NCI-H1092 (cell line): Measurements from ENCODE around the gene PCDHGA11.
"Not testable (repeated sequence)": the region's sequence is repeated elsewhere in the genome, so short reads cannot be mapped to it uniquely, and the experiment has no call there.

Source experiments
- DNase-seq: peaks from one replicate; lab custom pipeline; 2025; lab: John Stamatoyannopoulos, UW

Gene PCDHGA11

DNA sequence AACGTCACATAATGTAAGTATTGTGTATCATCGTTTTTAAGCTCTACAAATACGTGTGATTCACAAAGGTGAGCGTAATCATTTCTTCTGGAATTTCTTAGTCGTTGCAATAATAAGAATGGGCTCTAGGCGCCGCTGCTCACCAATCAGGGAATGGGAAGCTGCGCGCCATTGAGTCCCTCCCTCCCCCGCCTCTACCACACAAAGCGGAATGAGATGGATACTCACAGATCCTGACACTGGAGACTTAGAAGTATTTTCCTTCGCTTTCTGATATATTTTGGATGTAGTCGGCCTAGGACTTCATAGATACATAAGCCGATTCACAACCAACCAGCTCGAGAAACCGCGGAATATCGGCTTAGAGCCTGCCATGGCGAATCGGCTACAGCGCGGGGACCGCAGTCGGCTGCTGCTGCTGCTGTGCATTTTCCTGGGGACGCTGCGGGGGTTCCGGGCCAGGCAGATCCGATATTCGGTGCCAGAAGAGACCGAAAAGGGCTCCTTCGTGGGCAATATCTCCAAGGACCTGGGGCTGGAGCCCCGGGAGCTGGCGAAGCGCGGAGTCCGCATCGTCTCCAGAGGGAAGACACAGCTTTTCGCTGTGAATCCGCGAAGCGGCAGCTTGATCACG, at the start of gene PCDHGA11:
PCDHGA11 (plus strand) TSS at position 197 of the 634 bp plus-strand sequence; CDS start at position 374, 177 bp downstream.
- DNase-seq, result no peak

DNA sequence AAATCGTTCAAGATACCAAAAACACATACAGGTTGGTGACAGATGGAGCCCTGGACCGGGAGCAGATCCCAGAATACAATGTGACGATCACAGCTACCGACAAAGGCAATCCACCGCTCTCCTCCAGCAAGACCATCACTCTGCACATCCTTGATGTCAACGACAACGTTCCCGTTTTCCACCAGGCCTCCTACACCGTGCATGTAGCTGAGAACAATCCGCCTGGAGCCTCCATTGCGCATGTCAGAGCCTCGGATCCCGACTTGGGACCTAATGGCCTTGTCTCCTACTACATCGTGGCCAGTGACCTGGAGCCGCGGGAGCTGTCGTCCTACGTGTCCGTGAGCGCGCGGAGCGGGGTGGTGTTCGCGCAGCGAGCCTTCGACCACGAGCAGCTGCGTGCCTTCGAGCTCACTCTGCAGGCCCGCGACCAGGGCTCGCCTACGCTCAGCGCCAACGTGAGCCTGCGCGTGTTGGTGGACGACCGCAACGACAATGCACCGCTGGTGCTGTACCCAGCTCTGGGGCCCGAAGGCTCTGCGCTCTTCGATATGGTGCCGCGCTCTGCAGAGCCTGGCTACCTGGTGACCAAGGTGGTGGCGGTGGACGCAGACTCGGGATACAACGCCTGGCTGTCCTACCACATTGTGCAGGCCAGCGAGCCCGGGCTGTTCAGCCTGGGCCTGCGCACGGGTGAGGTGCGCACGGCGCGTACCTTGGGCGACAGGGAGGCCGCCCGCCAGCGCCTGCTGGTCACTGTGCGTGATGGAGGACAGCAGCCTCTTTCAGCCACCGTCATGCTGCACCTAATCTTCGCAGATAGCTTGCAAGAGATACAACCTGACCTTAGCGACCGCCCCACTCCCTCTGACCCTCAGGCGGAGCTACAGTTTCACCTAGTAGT, 49.0 kb upstream of the PCDHGA11 start:
- no peak for DNase-seq

DNA sequence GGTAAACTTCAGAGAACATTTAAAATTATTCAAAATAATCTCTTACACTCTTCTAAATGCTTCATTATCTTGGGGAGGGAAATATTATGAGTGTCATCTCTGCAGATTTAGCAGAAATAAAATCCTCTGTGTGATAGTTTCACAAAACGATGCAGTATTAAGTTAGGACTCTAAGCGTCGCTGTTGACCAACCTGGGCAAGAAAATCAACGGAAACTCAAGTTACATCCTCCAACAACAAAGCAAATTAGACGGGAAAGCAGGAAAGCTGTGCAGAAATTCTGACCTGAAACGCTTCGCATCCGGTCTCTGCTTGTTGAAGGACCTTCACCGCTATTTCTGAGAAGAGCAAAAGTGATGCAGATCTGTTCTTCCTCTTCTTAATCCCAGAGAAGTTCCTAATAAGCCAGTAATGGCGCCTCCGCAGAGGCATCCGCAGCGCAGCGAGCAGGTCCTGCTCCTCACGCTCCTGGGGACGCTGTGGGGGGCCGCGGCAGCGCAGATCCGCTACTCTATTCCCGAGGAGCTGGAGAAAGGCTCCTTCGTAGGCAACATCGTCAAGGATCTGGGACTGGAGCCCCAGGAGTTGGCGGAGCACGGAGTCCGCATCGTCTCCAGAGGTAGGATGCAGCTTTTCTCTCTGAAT, 47.1 kb upstream of the PCDHGA11 start, which contains the start of gene PCDHGA6:
PCDHGA6 (plus strand) TSS at position 219 of the 645 bp plus-strand sequence; CDS start at position 412, 193 bp downstream.
- no peak for DNase-seq

DNA sequence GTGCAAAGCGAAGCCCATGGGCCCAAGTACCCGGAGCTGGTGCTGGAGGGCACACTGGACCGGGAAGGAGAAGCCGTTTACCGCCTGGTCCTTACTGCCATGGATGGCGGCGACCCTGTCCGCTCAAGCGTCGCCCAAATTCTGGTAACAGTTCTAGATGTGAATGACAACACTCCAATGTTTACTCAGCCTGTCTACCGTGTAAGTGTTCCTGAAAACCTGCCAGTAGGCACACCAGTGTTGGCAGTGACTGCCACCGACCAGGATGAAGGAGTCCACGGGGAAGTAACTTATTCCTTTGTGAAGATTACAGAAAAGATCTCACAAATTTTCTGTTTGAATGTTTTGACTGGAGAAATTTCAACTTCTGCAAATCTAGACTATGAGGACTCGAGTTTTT, 46.2 kb upstream of the PCDHGA11 start:
- no peak for DNase-seq

DNA sequence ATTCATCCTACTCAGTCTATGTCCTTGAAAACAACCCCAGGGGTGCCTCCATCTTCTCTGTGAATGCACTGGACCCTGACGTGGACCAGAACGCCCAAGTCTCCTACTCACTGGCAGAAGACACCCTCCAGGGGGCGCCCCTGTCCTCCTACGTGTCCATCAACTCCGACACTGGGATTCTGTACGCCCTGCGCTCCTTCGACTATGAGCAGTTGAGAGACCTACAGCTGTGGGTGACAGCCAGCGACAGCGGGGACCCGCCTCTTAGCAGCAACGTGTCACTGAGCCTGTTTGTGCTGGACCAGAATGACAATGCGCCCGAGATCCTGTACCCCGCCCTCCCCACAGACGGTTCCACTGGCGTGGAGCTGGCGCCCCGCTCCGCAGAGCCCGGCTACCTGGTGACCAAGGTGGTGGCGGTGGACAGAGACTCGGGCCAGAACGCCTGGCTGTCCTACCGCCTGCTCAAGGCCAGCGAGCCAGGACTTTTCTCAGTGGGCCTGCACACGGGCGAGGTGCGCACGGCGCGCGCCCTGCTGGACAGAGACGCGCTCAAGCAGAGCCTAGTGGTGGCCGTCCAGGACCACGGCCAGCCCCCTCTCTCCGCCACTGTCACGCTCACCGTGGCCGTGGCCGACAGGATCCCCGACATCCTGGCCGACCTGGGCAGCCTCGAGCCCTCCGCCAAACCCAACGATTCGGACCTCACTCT, 45.3 kb upstream of the PCDHGA11 start:
- not testable (repeated sequence) for DNase-seq

DNA sequence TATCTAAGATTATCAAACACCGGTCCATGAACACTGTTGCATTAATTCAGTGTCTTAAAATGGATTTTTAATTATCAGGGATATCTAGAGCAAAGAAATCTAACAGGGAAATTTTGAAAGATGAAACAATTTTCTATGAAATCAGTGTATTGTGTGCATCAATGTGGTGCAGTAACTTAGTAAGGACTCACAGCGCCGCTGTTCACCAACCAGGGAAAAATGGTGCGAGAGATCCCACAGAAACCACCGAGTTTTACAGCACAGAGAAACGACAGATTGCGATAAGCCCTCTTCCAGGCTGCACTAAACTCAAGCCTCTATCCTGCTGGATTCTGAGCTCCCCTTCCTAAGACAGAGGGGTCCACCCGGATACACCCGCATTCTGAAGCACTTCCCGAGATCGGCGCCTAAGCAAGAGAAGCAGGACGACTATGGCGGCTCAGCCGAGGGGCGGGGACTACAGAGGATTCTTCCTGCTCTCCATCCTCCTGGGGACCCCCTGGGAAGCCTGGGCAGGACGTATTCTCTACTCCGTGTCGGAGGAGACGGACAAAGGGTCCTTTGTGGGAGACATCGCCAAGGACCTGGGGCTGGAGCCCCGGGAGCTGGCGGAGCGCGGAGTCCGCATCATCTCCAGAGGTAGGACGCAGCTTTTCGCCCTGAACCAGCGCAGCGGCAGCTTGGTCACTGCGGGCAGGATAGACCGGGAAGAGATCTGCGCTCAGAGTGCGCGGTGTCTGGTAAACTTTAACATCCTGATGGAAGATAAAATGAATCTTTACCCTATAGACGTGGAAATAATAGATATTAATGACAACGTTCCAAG, 38.2 kb upstream of the PCDHGA11 start, which contains the start of gene PCDHGA7:
PCDHGA7 (plus strand) TSS at position 274 of the 826 bp plus-strand sequence; CDS start at position 432, 158 bp downstream.
- no peak for DNase-seq

DNA sequence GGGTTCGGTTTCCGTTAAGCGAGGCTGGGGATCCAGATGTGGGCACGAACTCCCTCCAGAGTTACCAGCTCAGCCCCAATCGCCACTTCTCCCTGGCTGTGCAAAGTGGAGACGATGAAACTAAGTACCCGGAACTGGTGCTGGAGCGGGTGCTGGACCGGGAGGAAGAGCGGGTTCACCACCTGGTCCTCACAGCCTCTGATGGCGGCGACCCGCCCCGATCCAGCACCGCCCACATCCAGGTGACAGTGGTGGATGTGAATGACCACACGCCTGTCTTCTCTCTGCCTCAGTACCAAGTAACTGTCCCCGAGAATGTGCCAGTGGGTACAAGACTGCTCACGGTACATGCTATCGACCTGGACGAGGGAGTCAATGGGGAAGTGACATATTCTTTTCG, 37.5 kb upstream of the PCDHGA11 start:
- DNase-seq, result no peak

DNA sequence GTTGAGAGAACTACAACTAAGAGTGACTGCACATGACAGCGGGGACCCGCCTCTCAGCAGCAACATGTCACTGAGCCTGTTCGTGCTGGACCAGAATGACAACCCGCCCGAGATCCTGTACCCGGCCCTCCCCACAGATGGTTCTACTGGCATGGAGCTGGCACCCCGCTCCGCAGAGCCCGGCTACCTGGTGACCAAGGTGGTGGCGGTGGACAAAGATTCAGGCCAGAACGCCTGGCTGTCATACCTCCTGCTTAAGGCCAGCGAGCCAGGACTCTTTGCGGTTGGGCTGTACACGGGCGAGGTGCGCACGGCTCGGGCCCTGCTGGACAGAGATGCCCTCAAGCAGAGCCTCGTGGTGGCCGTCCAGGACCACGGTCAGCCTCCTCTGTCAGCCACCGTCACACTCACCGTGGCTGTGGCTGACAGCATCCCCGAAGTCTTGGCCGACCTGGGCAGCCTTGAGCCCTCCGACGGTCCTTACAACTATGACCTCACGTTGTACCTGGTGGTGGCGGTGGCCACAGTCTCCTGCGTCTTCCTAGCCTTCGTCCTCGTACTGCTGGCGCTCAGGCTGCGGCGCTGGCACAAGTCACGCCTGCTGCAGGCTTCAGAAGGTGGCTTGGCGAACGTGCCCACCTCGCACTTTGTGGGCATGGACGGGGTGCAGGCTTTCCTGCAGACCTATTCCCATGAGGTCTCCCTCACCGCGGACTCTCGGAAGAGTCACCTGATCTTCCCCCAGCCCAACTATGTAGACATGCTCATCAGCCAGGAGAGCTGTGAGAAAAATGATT, 36.2 kb upstream of the PCDHGA11 start:
- no peak for DNase-seq

DNA sequence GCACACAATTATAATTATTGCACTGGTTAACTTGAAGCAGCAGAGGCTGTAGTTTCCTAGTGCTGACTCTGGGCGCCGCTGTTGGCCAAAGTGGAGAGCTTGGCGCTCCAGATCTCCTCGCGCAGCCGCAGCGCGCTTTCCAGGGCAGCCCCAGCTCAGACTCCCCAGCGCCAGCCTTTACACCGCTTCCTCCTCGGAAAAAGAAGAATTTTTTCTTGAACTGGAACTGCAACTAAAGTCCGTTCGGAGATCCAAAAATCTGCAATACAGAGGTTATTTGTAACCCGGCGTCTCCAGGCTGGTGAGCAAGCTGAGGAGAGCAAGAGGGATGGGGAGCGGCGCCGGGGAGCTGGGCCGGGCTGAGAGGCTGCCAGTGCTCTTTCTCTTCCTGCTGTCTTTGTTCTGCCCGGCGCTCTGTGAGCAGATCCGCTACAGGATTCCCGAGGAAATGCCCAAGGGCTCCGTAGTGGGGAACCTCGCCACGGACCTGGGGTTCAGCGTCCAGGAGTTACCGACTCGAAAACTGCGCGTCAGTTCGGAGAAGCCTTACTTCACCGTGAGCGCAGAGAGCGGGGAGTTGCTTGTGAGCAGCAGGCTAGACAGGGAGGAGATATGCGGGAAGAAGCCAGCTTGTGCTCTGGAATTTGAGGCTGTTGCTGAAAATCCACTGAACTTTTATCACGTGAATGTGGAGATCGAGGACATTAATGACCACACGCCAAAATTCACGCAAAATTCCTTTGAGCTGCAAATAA, 33.1 kb upstream of the PCDHGA11 start, which contains the start of gene PCDHGB4:
PCDHGB4 (plus strand) TSS at position 142 of the 755 bp plus-strand sequence; CDS start at position 329, 187 bp downstream.
- DNase-seq, result not testable (repeated sequence)

DNA sequence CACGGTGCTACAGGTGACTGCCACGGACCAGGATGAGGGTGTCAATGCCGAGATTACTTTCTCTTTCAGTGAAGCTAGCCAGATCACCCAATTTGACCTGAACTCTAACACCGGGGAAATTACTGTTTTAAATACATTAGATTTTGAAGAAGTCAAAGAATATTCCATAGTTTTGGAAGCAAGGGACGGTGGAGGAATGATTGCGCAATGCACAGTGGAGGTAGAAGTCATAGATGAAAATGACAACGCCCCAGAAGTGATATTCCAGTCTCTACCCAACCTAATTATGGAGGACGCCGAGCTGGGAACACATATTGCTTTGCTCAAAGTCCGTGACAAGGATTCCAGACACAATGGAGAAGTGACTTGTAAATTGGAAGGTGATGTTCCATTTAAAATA, 32.2 kb upstream of the PCDHGA11 start:
- no peak for DNase-seq

DNA sequence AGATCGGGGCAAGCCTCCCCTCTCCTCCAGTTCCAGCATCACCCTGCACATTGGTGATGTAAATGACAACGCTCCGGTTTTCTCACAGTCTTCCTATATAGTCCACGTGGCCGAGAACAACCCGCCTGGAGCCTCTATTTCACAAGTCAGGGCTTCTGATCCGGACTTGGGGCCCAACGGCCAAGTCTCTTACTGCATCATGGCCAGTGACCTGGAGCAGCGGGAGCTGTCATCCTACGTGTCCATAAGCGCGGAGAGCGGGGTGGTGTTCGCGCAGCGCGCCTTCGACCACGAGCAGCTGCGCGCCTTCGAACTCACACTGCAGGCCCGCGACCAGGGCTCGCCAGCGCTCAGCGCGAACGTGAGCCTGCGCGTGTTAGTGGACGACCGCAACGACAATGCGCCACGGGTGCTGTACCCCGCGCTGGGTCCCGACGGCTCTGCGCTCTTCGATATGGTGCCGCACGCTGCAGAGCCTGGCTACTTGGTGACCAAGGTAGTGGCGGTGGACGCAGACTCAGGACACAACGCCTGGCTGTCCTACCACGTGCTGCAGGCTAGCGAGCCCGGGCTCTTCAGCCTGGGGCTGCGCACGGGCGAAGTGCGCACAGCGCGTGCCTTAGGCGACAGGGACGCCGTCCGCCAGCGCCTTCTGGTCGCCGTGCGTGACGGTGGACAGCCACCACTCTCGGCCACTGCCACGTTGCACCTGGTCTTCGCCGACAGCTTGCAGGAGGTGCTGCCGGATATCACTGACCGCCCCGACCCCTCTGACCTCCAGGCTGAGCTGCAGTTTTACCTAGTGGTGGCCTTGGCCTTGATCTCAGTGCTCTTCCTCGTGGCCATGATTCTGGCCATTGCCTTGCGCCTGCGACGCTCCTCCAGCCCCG, 31.5 kb upstream of the PCDHGA11 start:
- DNase-seq, result no peak

DNA sequence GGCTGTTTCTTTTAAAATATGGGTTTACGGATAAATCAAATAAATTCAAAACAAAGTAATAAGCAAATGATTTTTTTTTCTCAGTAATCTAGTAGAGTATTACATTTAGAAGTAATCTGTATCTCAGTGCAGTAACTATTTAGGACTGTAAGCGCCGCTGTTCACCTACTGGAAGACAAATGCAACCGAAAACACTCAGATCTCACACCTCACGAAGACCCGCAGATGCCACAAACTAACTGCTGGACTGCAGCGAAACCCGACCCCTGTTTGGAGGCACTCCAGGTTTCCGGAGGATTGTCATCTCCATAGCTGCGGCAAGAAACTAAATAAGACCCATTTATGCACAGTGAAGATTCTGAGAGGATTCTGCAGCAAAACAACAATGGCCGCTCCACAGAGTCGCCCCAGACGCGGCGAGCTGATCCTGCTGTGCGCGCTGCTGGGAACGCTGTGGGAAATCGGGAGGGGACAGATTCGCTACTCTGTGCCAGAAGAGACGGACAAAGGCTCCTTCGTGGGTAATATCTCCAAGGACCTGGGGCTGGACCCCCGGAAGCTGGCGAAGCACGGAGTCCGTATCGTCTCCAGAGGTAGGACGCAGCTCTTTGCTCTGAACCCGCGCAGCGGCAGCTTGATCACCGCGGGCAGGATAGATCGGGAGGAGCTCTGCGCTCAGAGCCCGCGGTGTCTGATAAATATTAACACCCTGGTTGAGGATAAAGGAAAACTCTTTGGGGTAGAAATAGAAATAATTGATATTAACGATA, 28.2 kb upstream of the PCDHGA11 start, which contains the start of gene PCDHGA8:
PCDHGA8 (plus strand) TSS at position 205 of the 770 bp plus-strand sequence; CDS start at position 386, 181 bp downstream.
- DNase-seq, result no peak

DNA sequence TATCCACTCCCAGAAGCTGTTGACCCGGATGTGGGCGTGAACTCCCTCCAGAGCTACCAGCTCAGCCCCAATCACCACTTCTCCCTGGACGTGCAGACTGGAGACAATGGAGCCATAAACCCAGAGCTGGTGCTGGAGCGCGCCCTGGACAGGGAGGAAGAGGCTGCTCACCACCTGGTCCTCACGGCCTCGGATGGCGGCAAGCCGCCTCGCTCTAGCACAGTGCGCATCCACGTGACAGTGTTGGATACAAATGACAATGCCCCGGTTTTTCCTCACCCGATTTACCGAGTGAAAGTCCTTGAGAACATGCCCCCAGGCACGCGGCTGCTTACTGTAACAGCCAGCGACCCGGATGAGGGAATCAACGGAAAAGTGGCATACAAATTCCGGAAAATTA, 27.6 kb upstream of the PCDHGA11 start:
- no peak for DNase-seq

DNA sequence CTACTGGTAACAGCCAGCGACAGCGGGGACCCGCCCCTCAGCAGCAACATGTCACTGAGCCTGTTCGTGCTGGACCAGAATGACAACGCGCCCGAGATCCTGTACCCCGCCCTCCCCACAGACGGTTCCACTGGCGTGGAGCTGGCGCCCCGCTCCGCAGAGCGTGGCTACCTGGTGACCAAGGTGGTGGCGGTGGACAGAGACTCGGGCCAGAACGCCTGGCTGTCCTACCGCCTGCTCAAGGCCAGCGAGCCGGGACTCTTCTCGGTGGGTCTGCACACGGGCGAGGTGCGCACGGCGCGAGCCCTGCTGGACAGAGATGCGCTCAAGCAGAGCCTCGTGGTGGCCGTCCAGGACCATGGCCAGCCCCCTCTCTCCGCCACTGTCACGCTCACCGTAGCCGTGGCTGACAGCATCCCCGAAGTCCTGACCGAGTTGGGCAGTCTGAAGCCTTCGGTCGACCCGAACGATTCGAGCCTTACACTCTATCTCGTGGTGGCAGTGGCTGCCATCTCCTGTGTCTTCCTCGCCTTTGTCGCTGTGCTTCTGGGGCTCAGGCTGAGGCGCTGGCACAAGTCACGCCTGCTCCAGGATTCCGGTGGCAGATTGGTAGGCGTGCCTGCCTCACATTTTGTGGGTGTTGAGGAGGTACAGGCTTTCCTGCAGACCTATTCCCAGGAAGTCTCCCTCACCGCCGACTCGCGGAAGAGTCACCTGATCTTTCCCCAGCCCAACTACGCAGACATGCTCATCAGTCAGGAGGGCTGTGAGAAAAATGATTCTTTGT, 26.3 kb upstream of the PCDHGA11 start:
- DNase-seq, result not testable (repeated sequence)

DNA sequence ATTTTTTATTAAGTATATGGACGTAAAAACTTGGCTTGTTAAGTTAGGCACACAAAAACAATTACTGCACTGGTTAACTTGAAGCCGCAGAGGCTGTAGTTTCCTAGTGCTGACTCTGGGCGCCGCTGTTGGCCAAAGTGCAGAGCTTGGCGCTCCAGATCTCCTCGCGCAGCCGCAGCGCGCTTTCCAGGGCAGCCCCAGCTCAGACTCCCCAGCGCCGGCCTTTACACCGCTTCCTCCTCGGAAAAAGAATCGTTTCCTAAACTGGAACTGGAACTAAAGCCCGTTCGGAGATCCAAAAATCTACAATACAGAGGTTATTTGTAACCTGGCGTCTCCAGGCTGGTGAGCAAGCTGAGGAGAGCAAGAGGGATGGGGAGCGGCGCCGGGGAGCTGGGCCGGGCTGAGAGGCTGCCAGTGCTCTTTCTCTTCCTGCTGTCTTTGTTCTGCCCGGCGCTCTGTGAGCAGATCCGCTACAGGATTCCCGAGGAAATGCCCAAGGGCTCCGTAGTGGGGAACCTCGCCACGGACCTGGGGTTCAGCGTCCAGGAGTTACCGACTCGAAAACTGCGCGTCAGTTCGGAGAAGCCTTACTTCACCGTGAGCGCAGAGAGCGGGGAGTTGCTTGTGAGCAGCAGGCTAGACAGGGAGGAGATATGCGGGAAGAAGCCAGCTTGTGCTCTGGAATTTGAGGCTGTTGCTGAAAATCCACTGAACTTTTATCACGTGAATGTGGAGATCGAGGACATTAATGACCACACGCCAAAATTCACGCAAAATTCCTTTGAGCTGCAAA, 22.9 kb upstream of the PCDHGA11 start, which contains the start of gene PCDHGB5:
PCDHGB5 (plus strand) TSS at position 192 of the 796 bp plus-strand sequence; CDS start at position 373, 181 bp downstream.
- not testable (repeated sequence) for DNase-seq
